GM18507 (cell line): ENCODE measurements around the gene MTHFD1L.

Experiments
- DNase-seq: peaks from one replicate; pipeline ENCODE4 v3.0.0; 2011; ENCODE audit warnings: low read depth; ENCODE audit not compliant: insufficient read length; ENCODE audit errors: extremely low spot score
- FAIRE-seq: peaks from 2 replicates; lab custom pipeline; 2011; peaks lifted over from hg19 to GRCh38; lab: Jason Lieb, UNC

The MTHFD1L gene

GRCh38 chr6:151004383-151005024, 139.0 kb downstream of the MTHFD1L start:
- FAIRE-seq = no peak

GRCh38 chr6:151005164-151005563, 139.7 kb downstream of the MTHFD1L start:
- DNase-seq (no peak), FAIRE-seq (no peak)

More at GRCh38 chr6:151004383-151005024, 139.0 kb downstream of the MTHFD1L start:
- DNase-seq = no peak

GRCh38 chr6:151005896-151006632, 140.6 kb downstream of the MTHFD1L start:
- DNase-seq (no peak), FAIRE-seq (no peak)

- FAIRE-seq = no peak
- no peak for DNase-seq
These were observed 141.6 kb downstream of the MTHFD1L start for GRCh38 chr6:151007076-151007475.

- FAIRE-seq = no peak
These were observed 142.4 kb downstream of the MTHFD1L start for GRCh38 chr6:151007922-151008321.

DNA sequence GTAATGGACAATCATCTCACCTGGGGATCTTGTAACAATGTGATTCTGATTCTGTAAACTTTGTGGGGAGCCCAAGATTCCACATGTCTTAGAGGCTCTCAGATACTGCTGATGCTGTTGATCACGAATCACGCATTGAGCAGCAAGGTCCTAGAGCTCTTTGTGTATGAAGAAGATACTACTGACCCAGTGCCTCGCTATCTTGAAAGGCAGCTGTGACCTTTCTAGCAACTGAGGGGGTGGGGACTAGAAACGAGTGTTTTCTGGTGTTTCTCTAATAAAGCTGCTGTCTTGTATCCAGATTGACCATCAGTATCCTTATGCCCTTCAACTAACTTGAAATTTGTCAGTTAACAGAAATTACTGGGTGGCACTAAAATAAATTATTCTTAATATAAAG, 142.9 kb downstream of the MTHFD1L start:
- no peak for FAIRE-seq
- no peak for DNase-seq

More at GRCh38 chr6:151007922-151008321, 142.4 kb downstream of the MTHFD1L start:
- no peak for DNase-seq

- DNase-seq = no peak
- FAIRE-seq = no peak
These were observed 144.1 kb downstream of the MTHFD1L start for GRCh38 chr6:151009576-151009975.

GRCh38 chr6:151010071-151010470, 144.6 kb downstream of the MTHFD1L start:
- no peak for FAIRE-seq

DNA sequence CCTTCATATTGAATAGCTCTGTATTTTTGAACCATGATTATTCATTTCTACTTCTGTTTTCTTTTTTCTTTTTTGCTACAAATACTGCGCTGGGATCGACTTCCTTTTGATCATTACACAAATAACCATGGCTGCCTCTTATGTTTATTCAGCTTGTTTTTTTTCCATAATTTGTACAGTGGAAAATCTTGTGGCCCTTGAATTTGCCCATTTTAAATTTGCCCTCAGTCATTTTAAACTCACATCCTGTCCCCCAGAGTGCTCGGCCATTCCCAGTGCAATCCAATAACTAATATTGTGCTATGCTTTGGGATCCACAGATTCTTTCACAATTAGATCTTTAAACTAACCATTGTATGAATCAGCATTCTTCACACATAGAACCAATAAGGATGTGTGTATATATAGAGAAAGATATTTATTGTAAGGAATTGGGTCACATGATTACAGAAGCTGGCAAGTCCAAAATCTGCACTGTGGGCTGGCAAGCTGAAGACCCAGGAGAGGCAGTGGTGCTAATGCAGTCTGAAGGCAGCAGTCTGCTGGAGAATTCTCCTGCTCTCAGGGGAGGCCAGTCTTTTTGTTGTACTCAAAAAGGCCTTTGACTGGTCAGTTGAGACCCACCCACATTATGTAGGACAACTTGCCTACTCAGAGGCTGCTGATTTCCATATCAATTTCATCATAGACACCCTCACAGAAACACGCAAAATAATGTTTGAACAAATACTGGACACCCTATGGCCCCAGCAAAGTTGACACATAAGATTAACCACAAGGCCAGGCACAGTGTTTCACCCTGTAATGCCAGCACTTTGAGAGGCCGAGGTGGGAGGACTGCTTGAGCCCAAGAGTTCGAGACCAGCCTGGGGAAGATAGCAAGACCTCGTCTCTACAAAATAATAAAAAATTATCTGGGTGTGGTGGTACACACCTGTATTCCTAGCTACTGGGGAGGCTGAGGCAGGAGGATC, 147.1 kb downstream of the MTHFD1L start:
- no peak for FAIRE-seq
- DNase-seq = no peak

More at GRCh38 chr6:151010071-151010470, 144.6 kb downstream of the MTHFD1L start:
- no peak for DNase-seq

GRCh38 chr6:151014404-151015100, 149.1 kb downstream of the MTHFD1L start:
- FAIRE-seq = peak; percentile 67
- peak; percentile 11 for DNase-seq

DNA sequence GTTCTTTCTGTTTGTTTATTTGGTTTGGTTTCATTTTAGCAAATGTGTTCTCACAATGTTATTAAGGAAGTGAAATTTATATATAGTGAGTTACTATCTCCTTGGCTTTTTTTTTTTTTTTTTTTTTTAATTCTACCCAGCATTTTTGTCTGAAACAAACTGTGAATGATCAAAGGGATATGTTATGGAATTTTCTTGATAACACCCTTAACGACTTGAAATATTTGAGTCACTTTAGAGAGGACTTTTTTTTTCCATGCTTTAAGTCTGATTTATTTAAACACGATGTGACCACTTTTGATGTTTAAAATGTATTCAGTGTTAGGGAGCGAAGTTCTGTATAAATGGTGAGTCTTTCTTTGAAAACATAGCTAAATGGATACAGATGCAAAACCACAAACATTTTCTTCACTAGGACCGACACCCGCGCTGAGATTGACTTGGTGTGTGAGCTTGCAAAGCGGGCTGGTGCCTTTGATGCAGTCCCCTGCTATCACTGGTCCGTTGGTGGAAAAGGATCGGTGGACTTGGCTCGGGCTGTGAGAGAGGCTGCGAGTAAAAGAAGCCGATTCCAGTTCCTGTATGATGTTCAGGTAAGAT, 149.7 kb downstream of the MTHFD1L start:
- no peak for DNase-seq
- no peak for FAIRE-seq

DNA sequence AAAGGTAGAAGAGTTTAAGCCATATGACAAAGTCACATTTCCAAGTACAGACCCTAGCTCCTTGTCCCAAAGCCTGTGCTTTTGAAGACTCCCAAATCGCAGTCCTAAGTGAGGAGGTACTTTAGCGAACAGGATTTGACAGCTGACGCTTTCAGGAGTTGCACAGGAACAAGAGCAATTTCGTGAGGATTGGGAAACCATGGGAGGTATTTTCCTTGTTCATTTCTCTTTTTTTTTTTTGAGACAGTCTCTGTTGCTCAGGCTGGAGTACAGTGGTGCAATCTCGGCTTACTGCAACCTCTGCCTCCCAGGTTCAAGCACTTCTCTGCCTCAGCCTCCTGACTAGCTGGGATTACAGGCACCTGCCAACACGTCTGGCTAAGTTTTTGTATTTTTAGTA, 150.6 kb downstream of the MTHFD1L start:
- DNase-seq = no peak
- no peak for FAIRE-seq

GRCh38 chr6:151018046-151018445, 152.5 kb downstream of the MTHFD1L start:
- no peak for FAIRE-seq
- no peak for DNase-seq

GRCh38 chr6:151018911-151019782, 153.6 kb downstream of the MTHFD1L start:
- DNase-seq (no peak), FAIRE-seq (no peak)

GRCh38 chr6:151021896-151022295, 156.4 kb downstream of the MTHFD1L start:
- no peak for DNase-seq
- FAIRE-seq = no peak

DNA sequence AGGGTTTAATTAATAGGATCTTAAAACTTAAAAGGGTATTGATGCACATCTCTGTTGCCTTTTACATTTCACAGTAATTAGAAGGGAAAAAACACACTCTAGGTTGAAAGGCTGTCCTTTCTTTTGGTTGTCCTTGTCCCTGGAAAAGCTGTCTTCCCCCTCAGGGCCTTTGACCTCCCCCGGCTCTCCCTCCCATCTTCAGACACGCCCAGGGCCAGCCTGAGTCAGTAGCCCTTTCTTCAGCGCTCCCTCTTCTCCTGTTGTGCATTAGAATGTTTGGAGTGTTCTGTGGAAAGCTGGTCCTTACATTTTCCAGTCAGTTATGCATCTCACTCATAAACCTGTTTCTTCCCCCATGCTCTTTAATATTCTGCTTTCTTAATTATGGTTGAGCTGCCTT, 157.0 kb downstream of the MTHFD1L start:
- FAIRE-seq (no peak), DNase-seq (no peak)

DNA sequence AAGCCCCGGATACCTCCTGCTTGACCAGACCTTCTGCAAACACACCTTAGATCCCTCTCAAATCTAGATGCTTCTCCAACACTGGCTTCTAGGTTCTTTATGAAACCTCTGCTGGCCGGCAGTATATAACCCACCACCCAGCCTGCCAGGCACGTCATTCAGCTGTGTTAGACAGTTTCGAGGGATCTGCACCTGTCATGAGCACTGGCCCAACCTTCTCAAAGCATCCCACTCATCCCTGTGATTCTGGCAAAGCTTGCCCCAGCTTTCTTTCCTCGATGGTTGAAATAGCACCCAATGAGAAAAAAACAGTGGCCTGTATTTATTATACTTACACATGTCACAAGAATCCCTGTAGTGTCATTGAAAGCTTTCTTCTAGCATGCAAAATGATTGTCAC, 157.8 kb downstream of the MTHFD1L start:
- FAIRE-seq (no peak), DNase-seq (no peak)

GRCh38 chr6:151024597-151024996, 159.1 kb downstream of the MTHFD1L start:
- FAIRE-seq = no peak
- DNase-seq = no peak
